DLD1 (cell line): Measurements from ENCODE around the gene SPEN.

Source experiments
- in situ Hi-C: cut with HindIII; loops from 2 replicates; pipeline ENCODE4 v1.10.0; 2017; ENCODE audit warnings: low sequenced_read_pairs

Gene SPEN

GRCh38 chr1:15959424-15959823 is 111.9 kb downstream of the SPEN start:
- in situ Hi-C loops = no loop called here

DNA sequence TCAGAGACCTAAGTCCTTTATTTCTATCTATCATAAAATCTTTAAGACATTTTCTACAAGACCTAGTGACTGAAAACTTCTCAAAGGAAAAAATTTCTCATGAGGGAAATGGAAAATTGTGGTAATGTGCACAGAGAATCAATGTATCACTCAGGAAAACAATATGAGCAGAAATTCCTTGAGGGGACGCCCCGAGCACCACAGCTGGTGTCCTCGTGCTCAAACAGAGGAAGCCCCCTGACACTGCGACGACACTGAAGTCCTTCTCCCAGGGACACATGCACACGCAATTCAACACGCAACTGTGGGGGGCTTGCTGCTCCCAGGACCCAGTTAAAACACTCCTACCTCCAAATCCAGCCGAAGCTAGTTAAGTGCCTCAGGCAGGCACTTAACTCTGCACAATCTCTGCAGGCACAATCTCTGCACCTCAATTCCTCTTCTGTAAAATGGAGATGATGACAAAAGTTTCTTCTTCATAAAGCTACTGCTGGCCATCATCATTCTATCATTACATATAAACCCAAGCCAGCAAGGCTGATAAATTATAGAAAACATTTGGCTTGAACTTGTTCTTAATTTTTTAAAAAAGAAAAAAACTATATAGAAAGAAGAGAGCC is 112.4 kb downstream of the SPEN start:
- in situ Hi-C loops = no loop called here

- in situ Hi-C loops = no loop called here
Observed at GRCh38 chr1:15960808-15961207, 113.3 kb downstream of the SPEN start.

GRCh38 chr1:15961492-15961891 is 114.0 kb downstream of the SPEN start:
- in situ Hi-C loops = no loop called here

GRCh38 chr1:15962176-15962575 is 114.7 kb downstream of the SPEN start:
- in situ Hi-C loops = no loop called here

DNA sequence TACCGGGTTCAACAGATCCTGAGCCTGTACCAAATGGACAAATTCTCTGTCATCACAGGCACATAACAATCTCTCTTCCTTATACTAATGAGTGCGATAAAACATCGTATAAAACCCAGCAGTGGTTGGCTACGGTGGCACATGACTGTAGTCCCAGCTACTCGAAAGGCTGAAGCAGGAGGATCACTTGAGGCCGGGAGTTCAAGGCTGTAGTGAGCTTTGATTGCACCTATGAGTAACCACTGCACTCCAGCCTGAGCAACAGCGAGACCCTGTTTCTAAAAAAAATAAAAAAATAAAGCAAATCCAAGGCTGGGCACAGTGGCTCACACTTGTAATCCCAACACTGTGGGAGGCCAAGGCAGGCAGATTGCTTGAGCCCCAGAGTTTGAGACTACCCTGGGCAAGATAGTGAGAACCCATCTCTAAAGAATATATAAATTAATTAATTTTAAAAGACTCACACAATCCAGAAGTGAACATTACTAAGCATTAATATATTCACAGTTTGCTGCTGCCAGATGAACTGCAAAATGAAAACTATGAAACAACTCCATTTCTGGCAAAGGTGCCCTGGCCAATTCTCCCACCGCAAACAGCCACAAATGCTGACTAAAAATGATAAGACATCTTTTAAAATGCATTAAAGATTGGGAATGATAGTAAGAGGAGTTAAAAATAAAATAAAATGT is 115.3 kb downstream of the SPEN start:
- in situ Hi-C loops = no loop called here

DNA sequence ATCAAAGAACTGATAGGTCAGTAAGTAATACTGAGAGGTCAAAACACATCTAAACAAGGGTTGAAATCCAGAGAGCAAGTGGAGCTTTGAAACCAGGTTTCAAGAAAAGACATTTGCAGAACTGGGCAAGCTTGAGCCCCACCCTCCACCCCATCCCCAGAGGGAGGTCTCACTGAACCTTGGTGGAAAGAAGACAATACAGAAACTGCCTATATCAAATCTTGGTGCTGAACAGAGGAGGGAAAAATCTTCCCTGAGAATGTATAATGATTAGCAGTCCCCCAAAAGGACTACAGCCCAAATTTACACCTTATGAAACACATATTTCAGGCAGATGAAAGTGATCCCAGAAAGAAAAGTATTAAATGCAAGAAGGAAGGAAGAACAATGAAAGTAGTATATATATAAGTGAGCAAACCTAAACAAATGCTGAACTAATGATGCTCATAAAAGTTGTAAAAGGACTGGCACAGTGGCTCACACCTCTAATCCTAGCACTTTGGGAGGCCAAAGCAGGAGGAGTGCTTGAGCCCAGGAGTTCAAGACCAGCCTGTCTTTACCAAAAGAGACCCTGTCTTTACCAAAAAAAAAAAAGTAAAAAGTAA is 116.0 kb downstream of the SPEN start:
- in situ Hi-C loops = no loop called here

DNA sequence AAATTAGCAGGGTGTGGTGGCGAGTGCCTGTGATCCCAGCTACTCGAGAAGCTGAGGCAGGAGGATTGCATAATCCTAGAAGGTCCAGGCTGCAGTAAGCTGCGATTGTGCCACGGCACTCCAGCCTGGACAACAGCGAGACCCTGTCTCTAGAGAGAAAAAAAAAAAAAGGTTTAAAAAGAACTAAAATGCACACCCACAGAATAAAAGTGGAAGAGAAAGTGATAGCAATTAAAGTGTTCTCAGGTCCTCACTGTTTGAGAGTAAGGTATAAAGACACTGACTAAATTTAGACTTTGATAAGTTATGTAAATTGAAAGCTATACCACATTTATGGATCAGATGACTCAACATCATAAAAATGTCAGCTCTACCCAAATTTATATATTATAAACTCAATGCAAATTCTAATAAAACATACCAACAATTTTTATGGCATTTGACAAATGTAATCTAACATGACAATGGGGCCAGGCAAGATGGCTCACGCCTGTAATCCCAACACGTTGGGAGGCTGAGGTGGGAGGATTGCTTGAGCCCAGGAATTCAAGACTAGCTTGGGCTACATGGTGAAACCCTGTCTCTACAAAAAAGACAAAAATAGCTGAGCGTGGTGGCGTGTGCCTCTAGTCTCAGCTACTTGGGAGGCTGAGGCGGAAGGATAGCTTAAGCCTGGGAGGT is 116.6 kb downstream of the SPEN start:
- in situ Hi-C loops = no loop called here

GRCh38 chr1:15965228-15965767 is 117.8 kb downstream of the SPEN start:
- in situ Hi-C loops = no loop called here

GRCh38 chr1:15966081-15966955 is 118.8 kb downstream of the SPEN start:
- in situ Hi-C loops = no loop called here

DNA sequence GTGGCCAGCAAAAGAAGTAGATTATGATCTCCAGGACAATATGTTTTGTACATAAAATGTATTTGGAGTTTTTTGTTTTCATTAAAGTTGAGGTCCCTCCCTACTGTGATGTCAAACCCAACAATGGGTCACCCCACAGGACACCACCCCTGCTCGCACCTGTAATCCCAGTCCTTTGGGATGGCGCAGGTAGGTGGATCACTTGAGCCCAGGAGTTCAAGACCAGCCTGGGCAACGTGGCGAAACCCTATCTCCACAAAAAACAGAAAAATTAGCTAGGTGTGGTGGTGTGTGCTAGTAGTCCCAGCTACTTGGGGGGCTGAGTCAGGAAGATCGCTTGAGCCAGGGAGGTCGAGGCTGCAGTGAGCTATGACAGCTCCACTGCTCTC is 119.4 kb downstream of the SPEN start:
- in situ Hi-C loops = no loop called here

GRCh38 chr1:15968172-15968571 is 120.7 kb downstream of the SPEN start:
- in situ Hi-C loops = no loop called here

GRCh38 chr1:15969321-15969880 is 121.9 kb downstream of the SPEN start:
- in situ Hi-C loops = no loop called here

GRCh38 chr1:15970911-15971310 is 123.4 kb downstream of the SPEN start:
- in situ Hi-C loops = no loop called here

- in situ Hi-C loops = no loop called here
Observed at GRCh38 chr1:15972409-15972808, 124.9 kb downstream of the SPEN start.

- in situ Hi-C loops = no loop called here
Observed at GRCh38 chr1:15973772-15974171, 126.3 kb downstream of the SPEN start.

DNA sequence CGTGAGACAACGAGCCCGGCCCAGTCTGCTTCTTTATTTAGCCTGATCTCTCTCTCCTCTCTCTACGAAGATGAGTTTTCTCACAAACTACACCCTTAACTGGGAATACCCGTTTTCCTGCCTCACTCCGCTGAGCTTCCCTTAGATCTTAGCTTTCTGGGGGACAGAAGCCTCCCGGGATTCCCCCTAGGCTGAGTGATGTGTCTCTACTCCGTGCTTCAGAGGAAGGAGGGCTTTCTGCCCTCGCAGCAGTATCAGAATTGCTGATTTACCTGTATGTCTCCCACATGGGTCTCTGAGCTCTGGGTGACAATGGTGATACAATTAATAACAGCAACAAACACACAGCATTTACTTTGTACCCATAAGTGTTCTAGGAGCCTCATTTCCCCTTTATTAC is 127.3 kb downstream of the SPEN start:
- in situ Hi-C loops = no loop called here

DNA sequence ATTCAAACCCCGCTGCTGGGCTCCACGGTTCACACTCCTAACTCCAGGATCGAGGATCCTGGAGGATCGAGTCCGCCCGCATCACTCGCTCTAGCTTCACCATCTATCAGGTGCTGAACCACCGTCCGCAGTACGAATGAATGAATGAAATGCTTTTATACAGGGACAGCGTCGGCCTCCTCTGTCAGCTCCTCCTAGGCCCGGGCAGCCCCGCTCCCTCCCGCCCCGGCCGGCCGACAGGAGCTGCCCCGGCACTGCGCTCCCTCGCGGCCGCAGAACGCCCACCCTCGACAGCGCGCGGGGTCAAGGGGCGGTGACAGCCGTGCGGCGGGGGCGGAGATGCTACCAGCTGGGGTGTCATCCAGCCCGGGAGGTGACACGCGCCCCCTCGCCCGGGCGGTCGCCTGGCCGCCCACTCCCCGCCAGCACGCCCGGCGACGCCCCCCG is 127.9 kb downstream of the SPEN start:
- in situ Hi-C loops = no loop called here

DNA sequence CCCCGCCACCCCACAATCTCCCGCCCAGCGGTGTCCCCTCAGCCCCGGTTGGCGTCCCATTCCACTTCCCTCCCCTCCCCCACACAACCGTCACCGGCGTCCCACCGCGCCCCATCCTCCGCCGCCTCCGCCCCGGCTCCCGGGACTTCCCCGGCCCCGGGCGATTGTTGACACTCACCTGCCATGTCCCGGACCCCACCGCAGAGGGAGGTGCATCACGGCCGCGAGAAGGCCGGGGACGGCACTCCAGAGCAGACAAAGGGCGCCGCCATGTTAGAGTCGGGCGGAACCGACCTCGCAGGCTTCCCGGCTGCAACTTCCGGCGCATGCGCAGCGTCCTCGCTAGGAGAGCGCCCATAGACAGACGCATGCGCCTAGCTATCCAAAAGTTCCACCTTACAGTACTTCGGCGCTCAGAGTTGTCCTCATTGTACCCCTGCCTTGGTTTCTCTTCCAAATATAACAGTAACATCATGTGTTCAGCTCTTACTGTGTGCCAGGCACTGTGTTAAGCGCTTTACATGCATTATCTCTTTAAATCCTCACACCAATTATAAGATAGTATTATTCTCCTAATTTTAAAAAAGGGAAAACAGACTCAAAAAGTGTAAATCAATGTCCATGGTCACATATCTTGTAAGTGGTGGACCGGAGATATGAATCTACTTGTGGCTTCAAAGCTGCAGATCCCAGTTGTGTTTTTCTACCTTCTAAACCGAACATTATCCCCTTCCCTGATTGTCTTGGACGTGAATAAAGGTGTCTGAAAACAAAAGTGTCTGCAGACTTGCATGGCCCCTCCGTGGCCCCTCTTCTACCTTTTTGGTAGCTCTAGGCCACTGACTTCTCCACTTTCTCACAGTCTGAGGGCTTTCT is 128.5 kb downstream of the SPEN start, which contains the start of gene ZBTB17:
Gene ZBTB17, minus strand, starts transcription at position 297 of the 876 bp plus-strand sequence. CDS start 27,606 bp downstream, outside the sequence.
- in situ Hi-C loops = no loop called here
